GM12878 (cell line): ENCODE measurements around the gene FAM47B.

Experiments
- CTCF ChIP-seq, 3 experiments: IDR thresholded peaks in 2 of 3; conservative IDR thresholded peaks in 1 of 3; 2 replicates each; pipeline ENCODE4 v1.5.1; 2011; ENCODE audit warnings: low read depth in 3 of 3, low read length in 3 of 3, mild to moderate bottlenecking in 3 of 3, control low read depth in 2 of 3, moderate library complexity in 2 of 3, inconsistent platforms in 1 of 3, mixed read lengths in 1 of 3; ENCODE audit not compliant: control insufficient read depth in 2 of 3, insufficient read depth in 1 of 3; ENCODE audit errors: extremely low read depth in 1 of 3
- FOXM1 ChIP-seq: IDR thresholded peaks from 2 replicates; pipeline ENCODE4 v1.6.1; 2012; ENCODE audit warnings: low read depth, mild to moderate bottlenecking, inconsistent platforms, low read length, moderate library complexity
- MAX ChIP-seq: IDR thresholded peaks from 2 replicates; pipeline ENCODE4 v1.6.1; 2012; ENCODE audit warnings: low read depth, low read length, improper control_type of control experiment
- NFYA ChIP-seq: IDR thresholded peaks from 2 replicates; pipeline ENCODE4 v1.6.1; 2011; ENCODE audit warnings: low read depth, mild to moderate bottlenecking, low read length, improper control_type of control experiment, borderline replicate concordance
- POLR2A ChIP-seq: IDR thresholded peaks from 2 replicates; pipeline ENCODE4 v1.6.1; 2011; ENCODE audit warnings: low read depth, mild to moderate bottlenecking, low read length
- POLR2AphosphoS5 ChIP-seq: IDR thresholded peaks from 2 replicates; pipeline ENCODE4 v1.6.1; 2011; ENCODE audit warnings: mild to moderate bottlenecking, low read length, inconsistent platforms
- RAD21 ChIP-seq: IDR thresholded peaks from 2 replicates; pipeline ENCODE4 v1.6.1; 2011; ENCODE audit warnings: mild to moderate bottlenecking, low read depth, low read length, moderate library complexity; ENCODE audit not compliant: insufficient read depth
- TCF7 ChIP-seq: IDR thresholded peaks from 2 replicates; pipeline ENCODE4 v1.6.1; 2014; ENCODE audit warnings: antibody characterized with exemption, borderline replicate concordance
- ZBTB11 ChIP-seq: fragments of 450-650 bp; formaldehyde crosslinking; IDR thresholded peaks from 2 replicates; pipeline ENCODE4 v1.5.0; 2022; ENCODE audit warnings: mild to moderate bottlenecking, missing genetic modification characterization
- ZNF207 ChIP-seq: fragments of 450-650 bp; IDR thresholded peaks from 2 replicates; pipeline ENCODE4 v1.6.1; 2014; ENCODE audit warnings: antibody characterized with exemption, mild to moderate bottlenecking, borderline replicate concordance

- TF ChIP-seq RAD21 (no peak), ZBTB11 (CRISPR knock-in tag) (no peak), CTCF (IDR thresholded peaks at IDR 0.05 in 2 of 3, conservative IDR thresholded peaks at IDR 0.05 in 1 of 3; ENCODE audit: control insufficient read depth in 2 of 3, extremely low read depth in 1 of 3, insufficient read depth in 1 of 3, low read depth in 3 of 3, low read length in 3 of 3) (no peak), FOXM1 (no peak), TCF7 (no peak), NFYA (no peak), ZNF207 (no peak), POLR2A (no peak), POLR2AphosphoS5 (no peak), MAX (no peak)
These were observed 25.4 kb upstream of the FAM47B start for GRCh38 chrX:34917146-34917545.
